Hepatocyte (in vitro differentiated cells): ENCODE results near the gene RPL28.

Source experiments
- CTCF ChIP-seq: fragments of 200-600 bp; sonication (generic); IDR thresholded peaks from 2 replicates; pipeline ENCODE4 v1.5.1; 2016; ENCODE audit warnings: antibody characterized with exemption, mild to moderate bottlenecking; ENCODE audit not compliant: poor library complexity
- EZH2 ChIP-seq: fragments of 200-600 bp; sonication (generic); IDR thresholded peaks from 2 replicates; pipeline ENCODE4 v1.6.1; 2016; ENCODE audit warnings: antibody characterized with exemption, mild to moderate bottlenecking, borderline replicate concordance
- EZH2phosphoT487 ChIP-seq: fragments of 200-600 bp; sonication (generic); IDR thresholded peaks from one replicate; pipeline ENCODE4 v1.6.1; 2018; ENCODE audit warnings: antibody characterized with exemption, mild to moderate bottlenecking, low read depth, moderate library complexity; ENCODE audit not compliant: unreplicated experiment, severe bottlenecking

- TF ChIP-seq CTCF: no peak
- no peak for TF ChIP-seq EZH2
- no peak for TF ChIP-seq EZH2phosphoT487
These were observed 23.4 kb upstream of the RPL28 start for GRCh38 chr19:55362174-55362989.
